NCI-H82 treated with DMSO at 0.1 percent for 48 hours (cell line): Measurements from ENCODE around the gene LHX5.

Experiments used
- DNase-seq: peaks from one replicate; lab custom pipeline; 2025; ENCODE audit not compliant: unreplicated experiment; lab: John Stamatoyannopoulos, UW

Gene LHX5

GRCh38 chr12:113443030-113443539, 28.6 kb downstream of the LHX5 start:
- no peak for DNase-seq

GRCh38 chr12:113440947-113441782, 30.5 kb downstream of the LHX5 start:
- DNase-seq: no peak

- DNase-seq: no peak
Observed at GRCh38 chr12:113440336-113440735, 31.3 kb downstream of the LHX5 start.

GRCh38 chr12:113439606-113440030, 32.1 kb downstream of the LHX5 start:
- peak; percentile 3 for DNase-seq

GRCh38 chr12:113439301-113439597, 32.4 kb downstream of the LHX5 start:
- DNase-seq: no peak

GRCh38 chr12:113438523-113439300, 33.0 kb downstream of the LHX5 start:
- no peak for DNase-seq

GRCh38 chr12:113437729-113438100, 34.0 kb downstream of the LHX5 start:
- DNase-seq: no peak

- DNase-seq: no peak
Observed at GRCh38 chr12:113436993-113437728, 34.5 kb downstream of the LHX5 start.

GRCh38 chr12:113436586-113436985, 35.1 kb downstream of the LHX5 start:
- no peak for DNase-seq

GRCh38 chr12:113435367-113435766, 36.3 kb downstream of the LHX5 start:
- no peak for DNase-seq

GRCh38 chr12:113432986-113433385, 38.7 kb downstream of the LHX5 start:
- no peak for DNase-seq

GRCh38 chr12:113428482-113428881, 43.2 kb downstream of the LHX5 start:
- DNase-seq: no peak

GRCh38 chr12:113427882-113428281, 43.8 kb downstream of the LHX5 start:
- no peak for DNase-seq

GRCh38 chr12:113425960-113426453, 45.7 kb downstream of the LHX5 start:
- DNase-seq: no peak

- DNase-seq: peak; percentile 3
Observed at GRCh38 chr12:113424915-113425823, 46.5 kb downstream of the LHX5 start.

- no peak for DNase-seq
Observed at GRCh38 chr12:113424456-113424855, 47.2 kb downstream of the LHX5 start.

- no peak for DNase-seq
Observed at GRCh38 chr12:113422886-113423669, 48.6 kb downstream of the LHX5 start.

GRCh38 chr12:113422030-113422885, 49.4 kb downstream of the LHX5 start, which contains the start of gene SDSL:
Gene SDSL (plus strand): TSS chr12:113422380. CDS start chr12:113427983, 5,603 bp downstream.
- DNase-seq: peak; percentile 9
